Fibroblast of the aortic adventitia (primary cell): Measurements from ENCODE around the gene ARHGAP4. TPM values are rescaled to one million over a fixed set of nuclear protein-coding genes. Genes with fewer than 3 reads are reported as not detected.

Source experiments
- DNase-seq: peaks from one replicate; pipeline ENCODE4 v3.0.0-alpha.2; 2010; ENCODE audit warnings: low read depth
- H3K4me3 ChIP-seq: 2 replicates; pipeline ENCODE4 v1.5.1; 2011; ENCODE audit warnings: low read depth, mild to moderate bottlenecking, control low read depth, low read length, moderate library complexity
- CTCF ChIP-seq: IDR thresholded peaks from 2 replicates; pipeline ENCODE4 v1.5.1; 2011; ENCODE audit warnings: mild to moderate bottlenecking, low read length, control low read depth, inconsistent platforms; ENCODE audit not compliant: insufficient read depth
- total RNA-seq: library from RNA; depleted of rRNA; stranded (reverse); fragments of >200 nt; gene quantifications from 2 replicates; pipeline ENCODE4 v1.2.3, GENCODE V29; 2012; ENCODE audit warnings: low replicate concordance

The ARHGAP4 gene
- total RNA-seq, 1 donor: 0.27 TPM

GRCh38 chrX:153921511-153922446, 4.3 kb downstream of the ARHGAP4 start:
- no peak for TF ChIP-seq CTCF
- peak; percentile 15 for DNase-seq
- no peak overlapping the region for H3K4me3 ChIP-seq

GRCh38 chrX:153921070-153921469, 5.0 kb downstream of the ARHGAP4 start:
- TF ChIP-seq CTCF: no peak
- DNase-seq: no peak
- no peak overlapping the region for H3K4me3 ChIP-seq

- no peak for DNase-seq
- TF ChIP-seq CTCF: no peak
- H3K4me3 ChIP-seq: no peak overlapping the region
Observed at GRCh38 chrX:153920546-153920945, 5.5 kb downstream of the ARHGAP4 start.

GRCh38 chrX:153919281-153919680, 6.8 kb downstream of the ARHGAP4 start:
- no peak for TF ChIP-seq CTCF
- no peak for DNase-seq
- no peak overlapping the region for H3K4me3 ChIP-seq

- no peak for DNase-seq
- TF ChIP-seq CTCF: no peak
Observed at GRCh38 chrX:153917869-153918268, 8.2 kb downstream of the ARHGAP4 start.

GRCh38 chrX:153913701-153914100, 12.4 kb downstream of the ARHGAP4 start:
- DNase-seq: no peak
- TF ChIP-seq CTCF: no peak
- no peak overlapping the region for H3K4me3 ChIP-seq

More at GRCh38 chrX:153917869-153918268, 8.2 kb downstream of the ARHGAP4 start:
- H3K4me3 ChIP-seq: no peak overlapping the region
